ENCODE data around the gene MZT2B. TPM values are rescaled to one million over a fixed set of nuclear protein-coding genes. Genes with fewer than 3 reads are reported as not detected.
"Not testable (repeated sequence)": the region's sequence is repeated elsewhere in the genome, so short reads cannot be mapped to it uniquely, and the experiment has no call there.

The MZT2B gene
- total and polyA plus RNA-seq, 2 donors (not counting 1 experiment from before 2014, with no cell fraction given), result 119 to 152 TPM

DNA sequence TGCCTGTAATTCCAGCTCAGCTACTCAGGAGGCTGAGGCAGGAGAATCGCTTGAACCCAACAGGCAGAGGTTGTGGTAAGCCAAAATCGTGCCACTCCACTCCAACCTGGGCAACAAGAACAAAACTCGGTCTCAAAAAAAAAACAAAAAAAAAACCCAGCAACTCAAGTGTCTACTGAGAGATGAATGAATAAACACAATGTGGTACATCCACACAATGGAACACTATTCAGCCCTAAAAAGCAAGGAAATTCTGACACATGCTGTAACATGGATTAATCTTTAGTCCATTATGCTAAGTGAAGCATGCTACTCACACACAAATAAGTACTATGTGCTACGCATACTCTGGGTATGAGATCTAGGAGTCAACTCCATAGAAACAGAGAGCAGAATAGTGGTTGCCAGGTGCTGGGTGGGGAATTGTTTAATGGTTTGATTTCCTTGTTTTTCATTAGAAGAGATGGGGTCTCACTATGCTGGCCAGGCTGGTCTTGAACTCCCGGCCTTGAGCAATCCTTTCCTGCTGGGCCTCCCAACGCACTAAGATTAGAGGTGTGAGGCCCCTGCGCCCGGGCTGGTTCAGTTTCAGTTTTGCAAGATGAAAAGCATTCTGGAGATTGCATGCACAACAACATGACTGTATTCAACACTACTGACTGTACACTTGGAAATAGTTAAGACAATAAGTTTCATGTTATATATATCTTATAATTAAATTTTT is 16.6 kb upstream of the MZT2B start:
- H3K27ac Mint-ChIP-seq, result no peak overlapping the region
- H4K20me1 ChIP-seq (ENCODE audit: control insufficient read depth, insufficient read depth, low read length, poor library complexity, severe bottlenecking), result no peaks in the 10 kb centered on the region
- H3K4me2 ChIP-seq (replicated peaks; ENCODE audit: low read depth, low read length, poor library complexity, severe bottlenecking), result no peak overlapping the region
- H3K9ac ChIP-seq (ENCODE audit: low read length), result no peak overlapping the region
- H3K79me2 ChIP-seq (ENCODE audit: control insufficient read depth, insufficient read depth, low read length), result no peaks in the 10 kb centered on the region
- no peaks in the 10 kb centered on the region for H3K4me1 ChIP-seq (ENCODE audit: control insufficient read depth in 2 of 2, insufficient read depth in 2 of 2, low read length in 2 of 2)
- no peaks in the 10 kb centered on the region for H3K27me3 Mint-ChIP-seq
- H3K36me3 ChIP-seq (replicated peaks in 1 of 2; ENCODE audit: control extremely low read depth in 1 of 2, control insufficient read depth in 1 of 2, extremely low read depth in 1 of 2, insufficient read depth in 2 of 2, low read length in 1 of 2), result peaks cover 2 to 39% of the 10 kb centered on the region in 2 experiments
- DNase-seq (no peak), ATAC-seq (ENCODE audit: low read depth) (no peak)
- H3K9me3 Mint-ChIP-seq (ENCODE audit: insufficient read depth), result no peaks in the 10 kb centered on the region
- ChIA-PET POLR2A (no interaction called here), CTCF (no interaction called here)
- no peaks in the 10 kb centered on the region for H3K4me1 Mint-ChIP-seq
- H3K9me3 ChIP-seq (ENCODE audit: control extremely low read depth in 1 of 3, control insufficient read depth in 2 of 3, insufficient read depth in 1 of 3, low read length in 2 of 3), result no peaks in the 10 kb centered on the region
- intact Hi-C loops (cut with micrococcal nuclease), result no loop called here
- H3K27ac ChIP-seq (ENCODE audit: low read length in 2 of 2), result no peak overlapping the region
- no peak overlapping the region for H2AFZ ChIP-seq (ENCODE audit: insufficient read depth, low read depth, low read length, poor library complexity, severe bottlenecking)
- WGBS (ENCODE audit: insufficient coverage), result 100% methylated on average over 2 of the region's 8 CpGs
- H3K27me3 ChIP-seq (replicated peaks in 1 of 4; ENCODE audit: control extremely low read depth in 1 of 4, control insufficient read depth in 3 of 4, insufficient read depth in 4 of 4, low read length in 3 of 4), result no peaks in the 10 kb centered on the region
- H3K4me3 ChIP-seq (ENCODE audit: control extremely low read depth in 1 of 5, extremely low read depth in 1 of 5, insufficient read depth in 1 of 5, low read depth in 2 of 5, low read length in 4 of 5), result no peak overlapping the region
- H3K4me3 Mint-ChIP-seq, result no peak overlapping the region
- no peak for TF ChIP-seq CTCF (IDR thresholded peaks at IDR 0.05)
- no peak for TF ChIP-seq EZH2 (IDR thresholded peaks at IDR 0.05; ENCODE audit: borderline replicate concordance, insufficient read depth, low read depth, low read length, poor library complexity, severe bottlenecking)

DNA sequence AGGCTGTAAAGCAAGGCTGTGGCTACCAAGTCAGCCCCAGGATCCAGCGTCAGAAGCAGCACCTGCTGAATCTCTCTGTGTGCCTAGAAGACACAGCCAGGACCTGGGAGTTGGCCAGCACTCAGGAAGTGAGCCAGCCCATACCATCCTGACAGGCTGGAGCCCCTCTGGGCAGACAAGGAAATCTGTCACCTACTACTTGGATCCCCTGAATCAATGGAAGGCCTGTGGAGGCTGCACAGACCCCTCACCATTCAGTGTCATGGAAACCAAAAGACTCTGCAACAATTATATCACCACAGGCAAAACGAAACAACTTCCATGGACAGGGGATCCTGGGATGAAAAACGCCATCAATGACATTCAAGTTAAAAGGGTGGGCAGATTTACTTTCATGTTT is 15.5 kb upstream of the MZT2B start:
- H3K79me2 ChIP-seq (ENCODE audit: control insufficient read depth, insufficient read depth, low read length); H3K4me3 Mint-ChIP-seq; DNase-seq; H3K4me3 ChIP-seq (ENCODE audit: control extremely low read depth in 1 of 5, extremely low read depth in 1 of 5, insufficient read depth in 1 of 5, low read depth in 2 of 5, low read length in 4 of 5); intact Hi-C loops (cut with micrococcal nuclease); H3K4me1 Mint-ChIP-seq; CTCF ChIA-PET; H3K9me3 Mint-ChIP-seq (ENCODE audit: insufficient read depth); H3K27ac ChIP-seq (ENCODE audit: low read length in 2 of 2); H2AFZ ChIP-seq (ENCODE audit: insufficient read depth, low read depth, low read length, poor library complexity, severe bottlenecking); H3K27ac Mint-ChIP-seq; H4K20me1 ChIP-seq (ENCODE audit: control insufficient read depth, insufficient read depth, low read length, poor library complexity, severe bottlenecking); H3K9ac ChIP-seq (ENCODE audit: low read length); H3K4me1 ChIP-seq (ENCODE audit: control insufficient read depth in 2 of 2, insufficient read depth in 2 of 2, low read length in 2 of 2); POLR2A ChIA-PET; H3K27me3 ChIP-seq (replicated peaks in 1 of 4; ENCODE audit: control extremely low read depth in 1 of 4, control insufficient read depth in 3 of 4, insufficient read depth in 4 of 4, low read length in 3 of 4); ATAC-seq (ENCODE audit: low read depth); H3K27me3 Mint-ChIP-seq; H3K4me2 ChIP-seq (replicated peaks; ENCODE audit: low read depth, low read length, poor library complexity, severe bottlenecking); H3K9me3 ChIP-seq (ENCODE audit: control extremely low read depth in 1 of 3, control insufficient read depth in 2 of 3, insufficient read depth in 1 of 3, low read length in 2 of 3): not testable (repeated sequence)
- peaks cover 2 to 43% of the 10 kb centered on the region in 2 experiments for H3K36me3 ChIP-seq (replicated peaks in 1 of 2; ENCODE audit: control extremely low read depth in 1 of 2, control insufficient read depth in 1 of 2, extremely low read depth in 1 of 2, insufficient read depth in 2 of 2, low read length in 1 of 2)
- WGBS (ENCODE audit: insufficient coverage), result 100% methylated on average over 3 of the region's 3 CpGs

DNA sequence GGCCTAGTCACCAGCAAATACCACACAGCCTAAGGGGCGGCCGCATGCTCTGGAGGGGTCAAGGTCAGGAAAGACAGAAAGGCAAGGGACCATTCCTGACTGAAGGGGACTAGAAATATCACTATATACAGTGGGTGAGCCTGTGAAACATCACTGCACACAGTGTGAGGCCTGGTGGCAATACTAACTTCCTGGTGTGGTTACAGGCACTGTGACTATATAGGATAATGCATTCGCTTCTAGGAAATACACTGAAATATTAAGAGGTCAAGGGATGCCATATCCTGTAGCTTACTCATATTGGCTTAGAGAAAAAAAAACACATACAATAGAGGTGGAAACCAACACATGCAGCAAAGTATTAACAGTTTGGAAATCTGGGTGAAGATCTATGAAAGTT is 12.9 kb upstream of the MZT2B start:
- H3K4me1 ChIP-seq (ENCODE audit: control insufficient read depth in 2 of 2, insufficient read depth in 2 of 2, low read length in 2 of 2); H3K27ac Mint-ChIP-seq; CTCF ChIA-PET: not testable (repeated sequence)

More for the DNA sequence above, 12.9 kb upstream of the MZT2B start:
- ATAC-seq (ENCODE audit: low read depth); H3K9me3 ChIP-seq (ENCODE audit: control extremely low read depth in 1 of 3, control insufficient read depth in 2 of 3, insufficient read depth in 1 of 3, low read length in 2 of 3); H3K9ac ChIP-seq (ENCODE audit: low read length); H3K27ac ChIP-seq (ENCODE audit: low read length in 2 of 2); H3K4me2 ChIP-seq (replicated peaks; ENCODE audit: low read depth, low read length, poor library complexity, severe bottlenecking); H2AFZ ChIP-seq (ENCODE audit: insufficient read depth, low read depth, low read length, poor library complexity, severe bottlenecking); H4K20me1 ChIP-seq (ENCODE audit: control insufficient read depth, insufficient read depth, low read length, poor library complexity, severe bottlenecking); H3K4me3 Mint-ChIP-seq; DNase-seq; H3K4me1 Mint-ChIP-seq; H3K9me3 Mint-ChIP-seq (ENCODE audit: insufficient read depth); H3K27me3 Mint-ChIP-seq; H3K27me3 ChIP-seq (replicated peaks in 1 of 4; ENCODE audit: control extremely low read depth in 1 of 4, control insufficient read depth in 3 of 4, insufficient read depth in 4 of 4, low read length in 3 of 4); H3K79me2 ChIP-seq (ENCODE audit: control insufficient read depth, insufficient read depth, low read length); intact Hi-C loops (cut with micrococcal nuclease); POLR2A ChIA-PET; H3K4me3 ChIP-seq (ENCODE audit: control extremely low read depth in 1 of 5, extremely low read depth in 1 of 5, insufficient read depth in 1 of 5, low read depth in 2 of 5, low read length in 4 of 5): not testable (repeated sequence)
- peaks cover 2 to 48% of the 10 kb centered on the region in 2 experiments for H3K36me3 ChIP-seq (replicated peaks in 1 of 2; ENCODE audit: control extremely low read depth in 1 of 2, control insufficient read depth in 1 of 2, extremely low read depth in 1 of 2, insufficient read depth in 2 of 2, low read length in 1 of 2)
- WGBS (ENCODE audit: insufficient coverage), result no CpG with 5 or more reads among the region's 3 CpGs
